Fibroblast of skin of back (primary cell): ENCODE measurements around the gene ATP11B. TPM values are rescaled to one million over a fixed set of nuclear protein-coding genes. Genes with fewer than 3 reads are reported as not detected.
A peak's percentile ranks its signal among the peaks of the same experiment; 100 is the strongest.

Experiments
- DNase-seq: peaks from one replicate; pipeline ENCODE4 v3.0.0-alpha.2; 2013
- polyA plus RNA-seq, 2 experiments: library from polyadenylated mRNA; unstranded; fragments of 120-200 nt; gene quantifications; one replicate each; pipeline ENCODE4 v1.2.1, GENCODE V29; 2013; ENCODE audit not compliant: insufficient read length in 2 of 2

Gene ATP11B
- 24.8 TPM for polyA plus RNA-seq (2013, experiment 1 of 2; ENCODE audit: insufficient read length)
- polyA plus RNA-seq (2013, experiment 2 of 2; ENCODE audit: insufficient read length), result 30.6 TPM

DNA sequence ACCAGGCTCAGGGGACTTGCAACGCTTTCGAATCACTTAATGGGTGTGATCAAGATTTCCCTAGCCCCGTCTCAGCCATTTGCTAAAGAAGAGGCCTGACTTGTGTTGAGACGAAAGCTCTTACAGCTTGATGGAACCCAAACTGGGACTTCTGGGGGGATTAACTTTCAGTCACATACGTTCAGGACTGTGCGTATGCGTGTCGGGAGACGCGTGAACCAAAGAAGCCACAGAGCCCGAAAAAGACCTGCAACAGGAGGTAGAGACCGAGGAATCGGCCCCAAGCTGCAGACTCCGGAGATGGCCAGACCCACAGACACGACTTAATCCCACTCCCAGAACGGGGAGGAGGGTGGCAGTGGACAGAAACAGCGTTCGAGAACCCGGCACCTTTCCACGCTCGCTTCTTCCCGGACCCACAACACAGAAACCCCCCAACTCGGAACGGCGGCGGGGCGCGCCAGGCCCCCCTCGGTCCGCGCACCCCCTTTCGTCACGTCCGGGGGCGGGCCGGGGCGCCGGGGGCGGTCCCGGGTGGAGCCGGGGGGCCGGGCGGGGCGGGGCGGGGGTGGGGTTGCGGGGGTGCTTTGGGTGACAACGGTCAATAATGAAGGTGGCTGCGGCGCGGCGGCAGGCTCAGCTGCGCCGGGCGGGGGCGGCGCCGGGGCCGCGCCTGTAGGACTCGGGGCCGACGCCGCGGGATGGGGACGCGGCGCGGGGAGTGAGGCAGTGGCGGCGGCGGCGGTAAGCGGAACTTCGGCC, at the start of gene ATP11B:
Gene ATP11B, plus strand, starts transcription at position 604 of the 762 bp plus-strand sequence. CDS start 256 bp downstream, outside the sequence.
- DNase-seq, result peak; percentile 68

DNA sequence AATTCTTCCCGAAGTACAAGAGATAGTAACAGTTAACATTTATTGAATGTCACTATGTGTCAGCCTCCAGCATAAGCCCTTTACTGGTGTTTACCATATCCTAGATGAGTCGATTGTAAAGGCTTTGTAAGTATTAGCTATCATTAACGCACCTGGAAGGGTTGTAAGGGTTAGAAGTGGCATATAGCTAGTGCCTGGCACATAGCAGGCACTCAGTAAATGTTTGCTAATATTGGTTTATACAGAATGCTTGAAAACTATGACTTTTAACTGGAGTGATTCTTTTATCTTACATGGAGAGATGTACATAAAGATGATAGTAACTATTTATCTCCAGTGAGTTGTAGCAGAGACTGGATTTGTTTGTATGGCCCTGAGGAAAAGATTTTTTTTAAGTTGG, 46.3 kb upstream of the ATP11B start:
- no peak for DNase-seq

DNA sequence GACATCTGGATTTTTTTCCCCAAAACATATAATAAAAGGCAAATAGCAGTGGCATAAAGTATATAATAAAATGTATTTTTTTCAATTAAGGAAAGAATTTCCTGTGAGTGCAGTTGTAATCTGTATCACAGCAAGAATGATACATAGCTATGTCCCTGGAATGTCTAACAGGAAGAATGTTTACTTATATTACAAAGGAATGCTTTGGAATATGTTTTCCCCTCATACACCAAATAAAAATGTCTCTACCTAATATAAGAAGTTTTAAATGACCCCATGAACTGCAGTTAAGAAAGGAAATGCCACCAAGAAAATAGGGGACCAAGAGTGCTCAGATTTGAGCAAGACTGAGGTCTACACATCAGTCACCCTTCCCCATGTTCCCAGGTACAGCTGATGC, 38.0 kb upstream of the ATP11B start:
- DNase-seq, result peak; percentile 73

DNA sequence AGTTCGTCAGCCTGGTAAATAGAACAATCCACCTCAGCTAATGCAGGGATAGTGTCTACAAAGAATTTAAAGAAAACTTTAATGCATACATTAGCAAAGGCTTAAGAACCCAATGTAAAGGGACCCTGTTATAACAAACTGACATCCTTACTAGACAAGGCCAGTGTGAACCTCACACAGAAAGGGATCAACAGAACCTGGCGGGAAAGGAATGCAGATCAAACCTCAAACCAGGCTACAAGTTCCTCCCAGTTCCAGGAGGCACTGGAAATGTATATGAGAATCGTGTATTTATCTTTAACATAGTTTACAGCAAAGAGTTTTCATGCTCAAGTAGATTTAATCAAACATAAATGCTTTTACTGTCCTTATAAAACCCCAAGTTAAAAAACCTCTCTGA, 37.6 kb upstream of the ATP11B start:
- DNase-seq, result peak; percentile 53

DNA sequence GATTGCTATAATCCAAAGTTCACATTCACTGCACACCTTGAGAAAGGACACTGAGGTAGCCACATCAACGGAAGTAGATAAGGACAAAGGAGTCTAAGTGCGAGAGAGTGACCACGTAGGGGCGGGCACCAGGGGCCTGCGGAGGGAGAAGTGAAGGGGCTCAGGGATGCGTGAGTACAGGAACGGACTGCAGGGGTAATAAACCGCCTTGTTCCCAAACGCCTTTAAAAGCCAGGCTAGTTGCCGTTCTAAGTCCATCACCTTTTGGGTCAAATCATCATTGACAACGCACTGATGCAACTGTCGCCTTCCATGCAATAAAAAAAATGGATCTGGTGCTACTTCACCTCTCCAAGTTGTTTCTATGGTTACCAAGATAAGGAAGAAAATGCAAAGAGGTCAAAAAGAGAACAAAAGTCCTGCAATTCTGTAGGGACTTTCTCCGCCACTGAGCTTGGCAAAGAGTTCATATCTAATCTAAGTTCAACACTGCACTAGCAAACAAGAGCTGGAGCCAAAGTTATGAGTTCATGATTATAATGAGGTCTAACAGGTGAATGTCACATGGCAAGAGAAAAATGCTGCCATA, 32.6 kb upstream of the ATP11B start:
- DNase-seq, result no peak

DNA sequence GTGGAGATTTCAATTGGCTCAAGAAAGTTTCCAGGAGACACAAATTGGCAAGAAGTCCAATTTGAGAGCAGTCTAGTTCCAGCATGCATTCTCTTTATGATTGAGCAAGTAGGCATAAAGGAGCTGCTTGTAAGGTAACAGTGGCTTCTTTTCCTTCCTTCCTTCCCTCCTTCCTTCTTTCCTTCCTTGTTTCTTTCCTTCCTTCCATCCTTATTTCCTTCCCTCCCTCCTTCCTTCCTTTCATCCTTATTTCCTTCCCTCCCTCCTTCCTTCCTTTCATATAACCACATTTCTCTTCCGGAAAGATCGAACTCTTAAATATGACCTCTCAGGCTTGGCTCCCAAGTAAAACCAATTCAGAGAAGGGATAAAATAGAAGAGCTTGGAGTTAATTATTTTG, 29.4 kb upstream of the ATP11B start:
- DNase-seq, result no peak

DNA sequence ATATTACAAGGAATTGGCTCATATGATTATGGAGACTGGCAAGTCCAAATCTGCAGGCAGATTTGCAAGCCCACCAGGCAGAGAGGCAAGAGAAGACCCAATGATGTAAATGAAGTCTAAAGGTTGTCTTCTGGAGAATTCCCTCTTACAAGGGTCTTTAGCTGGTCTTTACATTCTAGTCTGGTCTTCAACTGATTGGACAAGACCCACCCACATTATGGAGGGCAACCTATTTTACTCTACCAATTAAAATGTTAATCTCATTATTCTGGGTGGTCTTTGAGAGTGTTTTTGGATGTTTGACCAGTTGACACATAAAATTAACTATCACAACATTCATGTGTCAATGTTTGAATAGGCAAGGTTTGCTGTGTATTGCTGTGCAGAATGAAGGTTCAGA, 28.0 kb upstream of the ATP11B start:
- no peak for DNase-seq

DNA sequence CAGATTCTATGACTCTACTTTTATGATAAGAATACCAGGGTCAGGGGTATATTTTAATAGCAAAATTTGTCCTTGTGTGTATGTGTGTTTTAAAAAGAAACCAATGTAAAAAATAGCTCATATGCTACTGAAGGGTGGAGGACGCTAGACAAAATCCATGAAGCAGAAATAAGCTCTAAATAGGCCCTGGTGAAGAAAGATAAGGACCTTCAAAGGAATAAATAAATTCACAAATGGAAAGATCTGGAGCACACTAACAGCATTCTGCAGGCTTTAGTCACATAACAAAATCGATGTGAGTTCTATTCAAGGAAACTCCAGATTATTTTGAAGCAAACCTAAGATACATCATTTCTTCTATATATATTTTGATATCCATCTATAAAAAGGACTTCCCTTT, 27.2 kb upstream of the ATP11B start:
- DNase-seq, result no peak

DNA sequence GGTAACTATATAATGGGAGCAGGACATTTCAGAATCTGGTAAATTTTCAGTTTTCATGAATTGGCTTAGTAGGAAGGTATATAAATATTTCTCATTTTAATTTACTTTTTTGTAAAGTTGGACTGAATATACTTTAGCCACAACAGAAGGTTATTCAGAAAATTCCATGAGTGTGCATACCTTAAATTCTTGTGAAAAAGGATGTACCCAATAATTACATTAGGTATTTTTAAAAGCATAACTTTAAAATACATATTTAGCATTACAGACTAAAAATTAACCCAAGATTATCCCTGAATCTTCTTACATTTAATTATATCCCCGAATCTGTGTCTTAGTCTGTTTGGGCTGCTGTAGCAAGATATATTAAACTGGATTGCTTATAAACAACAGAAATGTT, 24.9 kb upstream of the ATP11B start:
- DNase-seq, result no peak

DNA sequence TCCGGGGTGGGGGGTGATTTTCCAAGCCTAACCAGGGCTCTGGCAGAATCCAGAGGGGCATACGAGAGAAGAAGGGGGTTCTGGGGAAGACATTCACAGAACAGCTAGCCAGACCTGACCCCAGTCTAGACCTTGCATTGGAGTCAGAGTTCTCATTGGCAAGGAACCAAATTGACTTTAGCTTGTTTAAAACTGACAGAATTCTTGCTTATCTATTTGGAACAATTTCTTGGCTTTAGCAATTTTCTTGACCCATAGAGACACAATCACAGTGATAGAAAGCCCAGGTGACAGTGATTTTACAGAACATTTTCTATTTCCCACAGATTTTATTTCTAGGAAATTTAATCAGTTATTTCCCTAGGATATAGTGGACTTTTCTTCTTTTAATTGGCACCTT, 23.6 kb upstream of the ATP11B start:
- no peak for DNase-seq

DNA sequence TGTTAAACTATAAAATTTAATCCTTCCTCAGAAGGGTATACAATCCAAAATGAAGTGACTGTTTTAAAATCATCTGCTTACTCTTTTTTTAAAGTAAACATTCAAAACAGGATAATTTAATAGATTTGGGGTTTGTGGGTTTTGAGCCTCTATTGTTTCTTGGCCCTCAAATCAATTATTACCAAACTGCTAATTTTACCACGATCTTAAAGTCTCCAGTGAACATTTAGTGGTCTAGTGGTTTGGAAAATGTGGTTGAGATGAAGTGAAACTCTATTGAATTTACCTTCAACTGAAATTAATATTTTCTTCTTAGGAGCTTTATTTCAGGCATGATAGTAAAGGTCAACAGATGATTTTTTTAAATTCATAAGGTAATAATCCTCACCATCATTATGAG, 11.2 kb upstream of the ATP11B start:
- no peak for DNase-seq

DNA sequence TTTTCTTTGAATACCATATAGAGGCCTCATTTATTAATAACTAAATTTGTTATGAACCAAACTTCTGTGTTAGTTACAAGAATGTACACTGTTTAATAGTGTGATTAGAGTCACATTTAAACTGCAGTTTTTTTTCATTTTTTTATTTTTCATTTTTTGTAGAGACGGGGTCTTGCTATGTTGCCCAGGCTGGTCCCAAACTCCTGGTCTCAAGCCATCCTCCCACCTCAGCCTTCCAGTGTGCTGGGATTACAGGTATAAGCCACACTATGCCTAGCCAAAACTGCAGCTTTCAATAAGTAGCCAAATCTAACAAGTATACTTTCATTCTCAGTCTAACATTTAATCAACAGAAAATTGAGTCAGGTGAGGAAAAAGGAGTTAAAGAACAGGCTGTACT, 10.2 kb upstream of the ATP11B start:
- DNase-seq, result no peak

DNA sequence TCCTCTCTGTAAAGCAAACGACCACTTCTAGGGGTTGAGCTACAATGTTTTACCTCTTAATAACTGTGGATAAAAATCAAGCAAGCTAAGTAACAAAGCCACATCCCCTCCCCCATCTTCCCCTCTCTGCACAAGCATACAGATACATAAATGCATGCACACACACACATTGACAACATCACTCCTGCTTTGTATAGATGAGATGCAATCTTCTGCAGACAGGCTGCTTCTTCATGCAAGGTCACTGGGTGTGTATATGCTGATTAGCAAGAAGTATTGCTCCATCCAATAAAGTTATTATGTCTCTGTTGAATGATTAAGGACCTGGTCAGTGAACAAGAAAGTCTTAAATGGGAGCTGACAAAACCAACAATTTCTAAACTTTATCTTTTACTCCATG, 8.8 kb upstream of the ATP11B start:
- no peak for DNase-seq

DNA sequence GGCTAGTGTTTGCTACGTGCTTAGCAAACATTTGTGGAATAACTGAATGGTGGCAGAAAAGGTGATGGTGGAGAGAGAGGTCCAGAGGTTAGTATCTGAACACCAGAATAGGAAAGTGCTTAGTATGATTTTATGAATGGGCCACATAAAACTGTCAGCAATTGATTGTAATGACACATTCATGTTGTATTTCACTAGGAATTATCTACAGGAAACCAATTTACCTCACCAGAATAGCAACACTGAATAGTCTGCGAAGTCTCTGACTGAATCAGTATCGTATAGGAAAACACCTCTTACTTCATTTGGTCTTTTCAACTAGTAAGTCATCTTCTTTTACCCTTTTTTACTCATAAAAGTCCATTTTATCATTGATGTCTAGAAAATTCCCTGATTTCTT, 8.2 kb upstream of the ATP11B start:
- no peak for DNase-seq

DNA sequence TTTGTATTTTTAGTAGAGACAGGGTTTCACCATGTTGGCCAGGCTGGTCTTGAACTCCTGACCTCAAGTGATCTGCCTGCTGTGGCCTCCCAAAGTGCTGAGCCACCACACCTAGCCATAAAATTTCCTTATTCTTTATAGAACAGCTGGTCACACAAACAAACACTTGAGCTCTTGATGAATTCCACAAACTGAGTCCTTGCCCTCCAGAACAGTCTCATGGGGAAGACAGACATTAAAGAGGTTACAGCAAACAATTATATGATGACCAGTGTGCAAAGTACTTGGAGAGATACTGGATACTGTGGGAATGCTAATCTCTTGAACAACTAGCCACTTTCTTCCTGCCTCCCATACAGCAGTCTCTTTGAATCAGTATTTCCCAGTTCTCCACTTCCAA, 7.5 kb upstream of the ATP11B start:
- no peak for DNase-seq

DNA sequence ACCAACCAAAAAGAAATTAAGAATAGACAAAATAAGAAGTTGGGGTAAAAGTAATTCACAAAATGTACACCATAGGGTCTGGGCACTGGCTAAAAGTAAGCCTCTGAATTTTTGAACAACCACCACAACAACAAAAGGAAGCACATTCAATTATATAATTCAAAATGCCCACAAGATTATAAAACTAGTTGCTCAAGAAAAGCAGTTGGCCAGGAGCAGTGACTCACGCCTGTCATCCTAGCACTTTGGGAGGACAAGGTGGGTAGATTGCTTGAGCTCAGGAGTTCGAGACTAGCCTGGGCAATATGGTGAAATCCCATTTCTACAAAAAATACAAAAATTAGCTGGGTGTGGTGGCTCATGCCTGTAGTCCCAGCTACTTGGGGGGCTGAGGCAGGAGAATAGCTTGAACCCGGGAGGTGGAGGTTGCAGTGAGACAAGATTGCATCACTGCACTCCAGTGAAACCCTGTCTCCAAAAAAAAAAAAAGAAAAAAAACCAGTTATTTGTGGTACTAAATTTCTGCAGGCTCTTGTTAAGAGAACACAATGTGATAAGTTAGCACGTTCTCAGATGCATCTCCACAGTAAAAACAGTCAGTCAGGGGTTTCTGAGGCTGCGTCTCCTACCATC, 6.6 kb upstream of the ATP11B start:
- no peak for DNase-seq

DNA sequence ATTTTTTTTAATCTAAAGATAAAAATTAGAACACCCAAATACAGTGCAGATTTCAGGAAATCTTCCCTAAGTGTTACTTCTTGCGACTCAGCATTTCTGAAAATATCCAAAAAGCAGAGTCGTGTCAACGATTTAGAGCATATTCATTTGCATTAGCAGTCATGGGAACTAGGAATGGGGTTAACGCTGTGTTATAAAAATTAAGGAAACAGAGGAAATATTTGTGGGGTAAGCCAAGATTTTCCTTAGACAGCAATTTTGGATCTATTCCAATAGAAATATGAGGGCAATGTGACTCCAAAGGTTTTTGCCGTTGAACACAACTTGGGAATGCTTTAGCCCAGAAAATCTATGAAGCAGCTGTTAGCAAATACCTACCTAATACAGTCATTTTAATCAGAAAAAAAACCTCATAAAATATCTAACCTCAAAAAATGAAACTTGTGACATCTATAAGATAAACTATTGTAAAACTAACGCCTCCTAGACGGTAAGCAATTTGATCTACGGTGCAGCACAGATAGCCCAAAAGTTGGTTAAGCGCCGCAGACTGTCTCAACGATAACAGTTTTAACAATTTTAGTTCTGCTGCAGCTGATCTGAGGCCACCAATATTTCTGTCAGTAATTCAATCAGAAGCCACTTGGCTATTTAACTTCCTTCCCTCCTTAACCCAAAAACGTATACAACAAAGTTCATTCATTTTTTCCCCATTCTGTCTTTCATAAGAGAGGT, 5.8 kb upstream of the ATP11B start:
- peak; percentile 90 for DNase-seq

DNA sequence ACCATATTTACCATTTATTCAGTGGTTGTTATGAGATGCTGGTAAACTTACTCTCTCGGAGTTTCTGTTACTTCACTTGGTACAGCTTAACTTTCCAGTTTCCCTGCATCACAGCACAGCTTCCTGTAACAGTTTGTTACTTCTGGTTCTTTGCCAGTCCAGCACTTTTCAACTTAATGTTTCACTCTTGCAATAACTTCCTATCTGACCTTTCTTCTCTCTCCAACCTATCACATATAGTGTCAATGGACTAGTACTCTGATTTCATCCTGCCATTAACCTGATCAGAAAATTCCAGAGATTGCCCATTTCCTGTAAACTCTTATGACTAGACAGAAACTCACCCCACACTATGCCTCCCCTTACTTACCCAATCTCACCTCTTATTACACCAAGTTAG, 3.9 kb upstream of the ATP11B start:
- DNase-seq, result no peak

DNA sequence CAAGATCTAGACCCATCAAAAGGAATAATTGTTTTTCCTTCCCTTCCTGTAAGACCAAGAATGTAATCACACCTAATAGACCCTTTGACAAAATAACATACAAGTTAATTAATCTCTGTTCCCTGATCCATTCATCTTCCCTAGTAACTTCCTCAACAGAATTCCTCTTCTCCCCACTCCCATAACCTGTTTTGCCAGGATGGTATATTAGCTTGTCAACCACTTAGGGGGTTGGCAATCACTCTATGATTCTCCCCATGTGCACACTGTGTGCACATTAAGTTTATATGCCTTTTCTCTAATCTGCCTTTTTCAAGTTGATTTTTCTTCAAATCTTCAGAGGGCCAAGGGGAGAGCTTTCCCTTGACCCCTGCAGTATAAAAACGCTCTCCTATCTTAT, 2.7 kb upstream of the ATP11B start:
- DNase-seq, result no peak

DNA sequence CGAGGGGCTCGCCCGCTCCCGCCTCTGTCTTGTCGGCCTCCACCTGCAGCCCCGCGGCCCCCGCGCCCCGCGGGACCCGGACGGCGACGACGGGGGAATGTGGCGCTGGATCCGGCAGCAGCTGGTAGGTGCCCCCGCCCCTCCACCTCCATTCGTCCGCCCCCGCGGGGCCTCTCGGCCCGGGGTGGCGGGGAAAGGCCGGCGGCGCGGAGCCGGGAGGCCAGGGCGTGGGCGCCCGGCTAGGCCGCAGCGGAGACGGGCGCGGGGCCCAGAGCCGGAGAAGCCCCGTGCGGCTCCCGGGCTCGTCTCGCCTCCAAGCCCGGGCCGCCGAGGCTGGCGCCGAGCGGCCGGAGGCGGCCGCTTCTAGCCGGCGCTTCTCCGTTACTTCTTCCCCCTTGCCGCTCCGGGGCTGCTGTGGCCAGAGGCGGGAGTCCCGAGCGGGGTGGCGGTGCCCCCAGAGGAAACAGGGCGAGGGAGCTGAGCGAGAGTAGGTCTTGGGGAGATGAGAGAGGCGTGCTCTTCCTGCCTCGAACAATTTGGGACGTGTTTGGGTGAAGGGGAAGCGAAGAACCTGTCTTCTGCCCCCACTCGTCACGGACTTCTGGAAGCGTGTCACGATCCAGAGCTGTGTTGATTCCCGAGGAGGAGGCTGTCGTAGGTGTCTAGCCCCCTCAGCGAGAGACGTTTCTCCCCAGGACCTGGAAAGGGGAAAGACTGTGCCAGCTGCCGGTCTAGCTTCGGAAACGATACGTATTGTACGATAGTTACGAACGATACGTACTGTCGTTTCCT, 555 bp downstream of the ATP11B start:
- DNase-seq, result peak; percentile 47

DNA sequence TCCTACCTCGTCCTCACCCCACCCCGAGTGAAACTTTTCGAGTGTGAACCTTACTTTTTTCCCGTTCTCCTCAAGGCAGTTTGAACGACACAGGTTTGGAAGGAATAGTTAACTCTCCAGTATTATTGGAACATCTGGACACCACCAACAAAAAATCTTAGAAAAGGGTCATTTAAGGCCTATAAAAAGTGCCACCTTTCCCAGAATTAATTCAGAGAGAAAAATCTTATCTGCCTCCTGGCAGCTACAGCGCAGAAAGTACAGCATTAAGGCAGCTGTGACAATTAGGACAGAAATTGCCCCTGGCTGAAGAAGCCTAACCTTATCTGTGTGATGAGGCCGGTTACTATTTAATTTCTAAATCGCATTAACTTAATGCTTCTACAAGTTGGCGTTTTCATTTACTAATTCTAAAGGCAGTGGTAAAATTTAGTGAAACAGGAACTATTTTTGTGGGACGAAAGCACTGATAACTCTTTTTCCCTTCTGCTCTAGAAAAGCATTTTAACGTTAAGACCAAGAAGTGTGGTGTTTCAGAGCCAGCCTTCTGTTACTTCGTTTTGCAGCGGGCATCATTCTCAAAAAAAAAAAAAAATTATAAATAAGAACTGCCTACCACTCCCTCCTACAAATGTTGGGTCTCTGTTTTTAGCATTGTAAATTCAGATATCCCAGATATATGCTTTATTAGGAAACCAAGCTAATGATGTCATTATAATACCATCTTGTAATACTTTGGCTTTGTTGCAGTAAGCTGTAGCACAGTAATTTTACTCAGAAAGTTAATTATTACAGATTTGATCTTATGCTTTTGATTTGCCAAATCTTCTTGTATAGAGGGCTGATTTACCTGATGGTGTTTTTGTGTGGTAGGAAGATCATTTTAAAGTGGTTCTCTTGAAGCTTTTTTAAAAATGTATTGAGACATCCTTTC, 1.4 kb downstream of the ATP11B start:
- no peak for DNase-seq
